Measurements from ENCODE around the gene NUP62. TPM values are rescaled to one million over a fixed set of nuclear protein-coding genes. Genes with fewer than 3 reads are reported as not detected.

NUP62 gene
- total RNA-seq, 1 experiment from 2014 or later = 54.6 TPM

DNA sequence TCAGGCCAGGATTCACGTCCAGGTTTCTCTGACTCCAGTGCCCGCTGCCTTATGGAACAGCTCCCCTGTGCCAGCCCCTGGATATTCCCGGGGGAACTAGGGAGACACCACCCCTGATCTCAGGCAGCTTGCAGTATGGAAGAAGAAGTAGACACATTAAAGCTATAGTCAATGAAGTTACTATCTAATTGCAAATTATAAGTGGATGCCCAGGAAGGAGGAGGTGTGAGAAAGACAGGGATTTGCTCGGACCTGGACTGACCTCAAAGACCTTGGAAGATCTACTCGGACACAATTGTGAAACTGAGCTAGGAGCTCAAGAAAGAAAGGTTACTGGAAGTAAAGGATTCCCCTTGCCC lies 21.3 kb upstream of the NUP62 start:
- POLR2A ChIA-PET = no interaction called here
- intact Hi-C loops (cut with micrococcal nuclease; ENCODE audit: unreplicated experiment) = no loop called here
- H3K9me3 ChIP-seq (ENCODE audit: control insufficient read depth, insufficient read depth, low read depth, low read length) = no peaks in the 10 kb centered on the region
- no peaks in the 10 kb centered on the region for H3K36me3 ChIP-seq (ENCODE audit: control insufficient read depth, insufficient read depth, low read length)
- no peaks in the 10 kb centered on the region for H3K4me1 ChIP-seq (ENCODE audit: control insufficient read depth, insufficient read depth, low read length)
- no peak overlapping the region for H3K4me3 ChIP-seq (ENCODE audit: low read depth in 2 of 2, low read length in 2 of 2)
- DNase-seq (ENCODE audit: low read depth, low spot score) (no peak), ATAC-seq (no peak)
- no TSS peak for BruUV-seq (replicated peaks)
- H3K27ac ChIP-seq (ENCODE audit: low read length) = no peak overlapping the region
- no peak for TF ChIP-seq POLR2AphosphoS5 (IDR thresholded peaks at IDR 0.05; ENCODE audit: low read depth, low read length)
- no peak for TF ChIP-seq TCF7L2 (IDR thresholded peaks at IDR 0.05; ENCODE audit: low read depth, low read length)
- TF ChIP-seq, protein P1, sequence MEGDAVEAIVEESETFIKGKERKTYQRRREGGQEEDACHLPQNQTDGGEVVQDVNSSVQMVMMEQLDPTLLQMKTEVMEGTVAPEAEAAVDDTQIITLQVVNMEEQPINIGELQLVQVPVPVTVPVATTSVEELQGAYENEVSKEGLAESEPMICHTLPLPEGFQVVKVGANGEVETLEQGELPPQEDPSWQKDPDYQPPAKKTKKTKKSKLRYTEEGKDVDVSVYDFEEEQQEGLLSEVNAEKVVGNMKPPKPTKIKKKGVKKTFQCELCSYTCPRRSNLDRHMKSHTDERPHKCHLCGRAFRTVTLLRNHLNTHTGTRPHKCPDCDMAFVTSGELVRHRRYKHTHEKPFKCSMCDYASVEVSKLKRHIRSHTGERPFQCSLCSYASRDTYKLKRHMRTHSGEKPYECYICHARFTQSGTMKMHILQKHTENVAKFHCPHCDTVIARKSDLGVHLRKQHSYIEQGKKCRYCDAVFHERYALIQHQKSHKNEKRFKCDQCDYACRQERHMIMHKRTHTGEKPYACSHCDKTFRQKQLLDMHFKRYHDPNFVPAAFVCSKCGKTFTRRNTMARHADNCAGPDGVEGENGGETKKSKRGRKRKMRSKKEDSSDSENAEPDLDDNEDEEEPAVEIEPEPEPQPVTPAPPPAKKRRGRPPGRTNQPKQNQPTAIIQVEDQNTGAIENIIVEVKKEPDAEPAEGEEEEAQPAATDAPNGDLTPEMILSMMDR (IDR thresholded peaks at IDR 0.05) = no peak
- TF ChIP-seq, protein P2, sequence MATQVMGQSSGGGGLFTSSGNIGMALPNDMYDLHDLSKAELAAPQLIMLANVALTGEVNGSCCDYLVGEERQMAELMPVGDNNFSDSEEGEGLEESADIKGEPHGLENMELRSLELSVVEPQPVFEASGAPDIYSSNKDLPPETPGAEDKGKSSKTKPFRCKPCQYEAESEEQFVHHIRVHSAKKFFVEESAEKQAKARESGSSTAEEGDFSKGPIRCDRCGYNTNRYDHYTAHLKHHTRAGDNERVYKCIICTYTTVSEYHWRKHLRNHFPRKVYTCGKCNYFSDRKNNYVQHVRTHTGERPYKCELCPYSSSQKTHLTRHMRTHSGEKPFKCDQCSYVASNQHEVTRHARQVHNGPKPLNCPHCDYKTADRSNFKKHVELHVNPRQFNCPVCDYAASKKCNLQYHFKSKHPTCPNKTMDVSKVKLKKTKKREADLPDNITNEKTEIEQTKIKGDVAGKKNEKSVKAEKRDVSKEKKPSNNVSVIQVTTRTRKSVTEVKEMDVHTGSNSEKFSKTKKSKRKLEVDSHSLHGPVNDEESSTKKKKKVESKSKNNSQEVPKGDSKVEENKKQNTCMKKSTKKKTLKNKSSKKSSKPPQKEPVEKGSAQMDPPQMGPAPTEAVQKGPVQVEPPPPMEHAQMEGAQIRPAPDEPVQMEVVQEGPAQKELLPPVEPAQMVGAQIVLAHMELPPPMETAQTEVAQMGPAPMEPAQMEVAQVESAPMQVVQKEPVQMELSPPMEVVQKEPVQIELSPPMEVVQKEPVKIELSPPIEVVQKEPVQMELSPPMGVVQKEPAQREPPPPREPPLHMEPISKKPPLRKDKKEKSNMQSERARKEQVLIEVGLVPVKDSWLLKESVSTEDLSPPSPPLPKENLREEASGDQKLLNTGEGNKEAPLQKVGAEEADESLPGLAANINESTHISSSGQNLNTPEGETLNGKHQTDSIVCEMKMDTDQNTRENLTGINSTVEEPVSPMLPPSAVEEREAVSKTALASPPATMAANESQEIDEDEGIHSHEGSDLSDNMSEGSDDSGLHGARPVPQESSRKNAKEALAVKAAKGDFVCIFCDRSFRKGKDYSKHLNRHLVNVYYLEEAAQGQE (IDR thresholded peaks at IDR 0.05; ENCODE audit: insufficient read depth in 1 of 2, low read depth in 2 of 2, low read length in 1 of 2) = no peak
- TF ChIP-seq SIN3A (IDR thresholded peaks at IDR 0.05; ENCODE audit: borderline replicate concordance, insufficient read depth, low read depth, low read length) = no peak
- no peaks in the 10 kb centered on the region for H3K27me3 ChIP-seq (ENCODE audit: control insufficient read depth, insufficient read depth, low read length)
- CTCF ChIA-PET = no interaction called here
- in situ Hi-C loops (cut with HindIII; ENCODE audit: low pct_unique_long_range_greater_than_20kb, low sequenced_read_pairs) = no loop called here

DNA sequence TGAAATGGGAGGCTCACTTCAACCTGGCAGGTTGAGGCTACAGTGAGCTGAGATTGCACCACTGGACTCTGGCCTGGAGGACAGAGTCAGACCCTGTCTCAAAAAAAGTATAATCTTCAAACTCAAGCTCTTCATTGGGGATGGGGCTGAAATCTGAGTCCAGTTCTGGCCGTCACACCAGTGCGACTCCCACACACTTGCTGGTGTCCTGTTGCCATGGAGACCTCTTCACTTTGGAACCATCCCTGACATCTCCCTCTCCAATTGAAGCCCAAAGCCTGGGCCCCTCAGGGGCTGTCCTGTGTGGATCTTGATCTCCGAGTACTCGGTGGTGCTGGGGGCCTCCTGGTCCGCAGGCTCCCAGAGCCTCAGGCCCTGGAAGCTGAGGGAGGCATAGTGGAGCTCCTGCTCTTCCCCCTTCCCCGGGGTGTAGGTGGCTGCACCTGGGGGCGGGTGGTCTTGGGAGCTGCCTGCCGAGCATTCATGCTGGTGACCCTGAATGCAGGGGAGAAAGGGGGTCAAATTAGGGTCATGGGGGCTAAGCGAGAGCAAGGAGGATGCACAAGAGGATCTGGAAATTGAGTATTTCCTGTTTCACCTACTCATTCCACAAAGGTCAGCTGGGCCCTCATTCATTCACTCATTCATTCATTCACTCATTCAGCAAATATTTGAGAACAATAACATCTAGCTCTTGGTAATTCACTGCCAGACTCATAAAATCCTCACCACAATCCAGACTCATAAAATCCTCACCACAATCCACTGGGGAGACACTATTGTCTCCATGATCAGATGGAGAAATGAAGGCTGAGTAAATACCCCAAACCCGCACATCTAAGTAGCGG lies 20.7 kb upstream of the NUP62 start:
- POLR2A ChIA-PET = no interaction called here
- in situ Hi-C loops (cut with HindIII; ENCODE audit: low pct_unique_long_range_greater_than_20kb, low sequenced_read_pairs) (no loop called here), intact Hi-C loops (cut with micrococcal nuclease; ENCODE audit: unreplicated experiment) (no loop called here)
- H3K4me1 ChIP-seq (ENCODE audit: control insufficient read depth, insufficient read depth, low read length) = no peaks in the 10 kb centered on the region
- no peaks in the 10 kb centered on the region for H3K27me3 ChIP-seq (ENCODE audit: control insufficient read depth, insufficient read depth, low read length)
- no peak overlapping the region for H3K4me3 ChIP-seq (ENCODE audit: low read depth in 2 of 2, low read length in 2 of 2)
- ATAC-seq = no peak
- BruUV-seq (replicated peaks) = no TSS peak
- no peaks in the 10 kb centered on the region for H3K36me3 ChIP-seq (ENCODE audit: control insufficient read depth, insufficient read depth, low read length)
- no peak for DNase-seq (ENCODE audit: low read depth, low spot score)
- no peaks in the 10 kb centered on the region for H3K9me3 ChIP-seq (ENCODE audit: control insufficient read depth, insufficient read depth, low read depth, low read length)
- CTCF ChIA-PET = no interaction called here
- H3K27ac ChIP-seq (ENCODE audit: low read length) = no peak overlapping the region
- TF ChIP-seq POLR2AphosphoS5 (IDR thresholded peaks at IDR 0.05; ENCODE audit: low read depth, low read length) = no peak

DNA sequence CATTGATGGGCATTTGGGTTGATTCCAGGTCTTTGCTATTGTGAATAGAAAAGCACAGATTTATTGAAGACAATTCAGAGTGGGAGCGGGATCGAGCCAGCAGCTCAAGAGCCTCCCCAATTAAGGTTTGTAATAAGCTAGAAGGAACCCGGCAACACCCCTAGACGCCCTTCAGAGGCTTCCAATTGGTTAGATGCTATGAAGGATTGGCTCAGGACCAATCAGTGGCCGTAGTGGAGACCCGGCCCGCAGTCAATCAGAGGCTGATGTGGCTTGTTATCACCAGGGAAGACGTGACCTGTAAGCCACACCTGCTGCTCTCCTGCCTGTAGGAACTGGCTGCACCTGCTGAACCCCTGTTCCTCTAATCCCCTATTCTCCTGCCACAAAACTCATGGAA lies 17.1 kb upstream of the NUP62 start:
- CTCF ChIA-PET = no interaction called here
- intact Hi-C loops (cut with micrococcal nuclease; ENCODE audit: unreplicated experiment) = no loop called here
- Histone ChIP-seq H3K36me3 (ENCODE audit: control insufficient read depth, insufficient read depth, low read length) (no peaks in the 10 kb centered on the region), H3K27ac (ENCODE audit: low read length) (no peak overlapping the region), H3K4me1 (ENCODE audit: control insufficient read depth, insufficient read depth, low read length) (no peaks in the 10 kb centered on the region), H3K4me3 (ENCODE audit: low read depth in 2 of 2, low read length in 2 of 2) (no peak overlapping the region), H3K9me3 (ENCODE audit: control insufficient read depth, insufficient read depth, low read depth, low read length) (no peaks in the 10 kb centered on the region), H3K27me3 (ENCODE audit: control insufficient read depth, insufficient read depth, low read length) (no peaks in the 10 kb centered on the region)
- no peak for ATAC-seq
- in situ Hi-C loops (cut with HindIII; ENCODE audit: low pct_unique_long_range_greater_than_20kb, low sequenced_read_pairs) = no loop called here
- no peak for DNase-seq (ENCODE audit: low read depth, low spot score)
- TF ChIP-seq, protein P1 (IDR thresholded peaks at IDR 0.05) = no peak
- TF ChIP-seq SIN3A (IDR thresholded peaks at IDR 0.05; ENCODE audit: borderline replicate concordance, insufficient read depth, low read depth, low read length) (no peak), TCF7L2 (IDR thresholded peaks at IDR 0.05; ENCODE audit: low read depth, low read length) (no peak), POLR2AphosphoS5 (IDR thresholded peaks at IDR 0.05; ENCODE audit: low read depth, low read length) (no peak)
- TF ChIP-seq, protein P2 (IDR thresholded peaks at IDR 0.05; ENCODE audit: insufficient read depth in 1 of 2, low read depth in 2 of 2, low read length in 1 of 2) = no peak
- POLR2A ChIA-PET = no interaction called here
- BruUV-seq (replicated peaks) = no TSS peak

All from Panc1 (cell line).